RWPE2 (cell line): ENCODE measurements around the gene NEK5.
"Not testable (repeated sequence)": the region's sequence is repeated elsewhere in the genome, so short reads cannot be mapped to it uniquely, and the experiment has no call there.

Experiments
- ATAC-seq: fragments of 200-7000 bp; cut with Tn5 transposase; 3 replicates; pipeline ENCODE4 v1.9.1; 2021; ENCODE audit warnings: low read depth
- DNase-seq: peaks from one replicate; pipeline ENCODE4 v3.0.0-alpha.2; 2020; ENCODE audit warnings: low spot score
- H3K27ac ChIP-seq: fragments of 450-650 bp; 2 replicates; pipeline ENCODE4 v1.5.1; 2017; ENCODE audit warnings: mild to moderate bottlenecking; ENCODE audit not compliant: poor library complexity, severe bottlenecking
- H3K27me3 ChIP-seq: fragments of 250-450 bp; sonication (Bioruptor Pico); 2 replicates; pipeline ENCODE4 v1.5.1; 2021; ENCODE audit warnings: mild to moderate bottlenecking, moderate library complexity; ENCODE audit not compliant: insufficient read depth, poor library complexity, severe bottlenecking
- H3K36me3 ChIP-seq: fragments of 250-450 bp; sonication (Bioruptor Pico); 2 replicates; pipeline ENCODE4 v1.5.1; 2020; ENCODE audit warnings: low read depth, mild to moderate bottlenecking, moderate library complexity
- H3K4me1 ChIP-seq: fragments of 250-450 bp; sonication (Bioruptor Pico); 2 replicates; pipeline ENCODE4 v1.5.1; 2021; ENCODE audit warnings: mild to moderate bottlenecking, moderate library complexity; ENCODE audit not compliant: insufficient read depth, poor library complexity, severe bottlenecking
- H3K4me3 ChIP-seq: fragments of 250-450 bp; sonication (Bioruptor Pico); 2 replicates; pipeline ENCODE4 v1.5.1; 2021; ENCODE audit warnings: mild to moderate bottlenecking, moderate library complexity; ENCODE audit not compliant: severe bottlenecking
- H3K9me3 ChIP-seq: fragments of 250-450 bp; sonication (Bioruptor Pico); 2 replicates; pipeline ENCODE4 v1.5.1; 2021; ENCODE audit warnings: mild to moderate bottlenecking, moderate library complexity; ENCODE audit not compliant: severe bottlenecking
- TF ChIP-seq, protein P1 (sequence below): fragments of 450-650 bp; IDR thresholded peaks from one replicate; pipeline ENCODE4 v1.5.1; 2017; ENCODE audit warnings: mild to moderate bottlenecking, moderate library complexity; ENCODE audit not compliant: poor library complexity, severe bottlenecking

NEK5 gene

DNA sequence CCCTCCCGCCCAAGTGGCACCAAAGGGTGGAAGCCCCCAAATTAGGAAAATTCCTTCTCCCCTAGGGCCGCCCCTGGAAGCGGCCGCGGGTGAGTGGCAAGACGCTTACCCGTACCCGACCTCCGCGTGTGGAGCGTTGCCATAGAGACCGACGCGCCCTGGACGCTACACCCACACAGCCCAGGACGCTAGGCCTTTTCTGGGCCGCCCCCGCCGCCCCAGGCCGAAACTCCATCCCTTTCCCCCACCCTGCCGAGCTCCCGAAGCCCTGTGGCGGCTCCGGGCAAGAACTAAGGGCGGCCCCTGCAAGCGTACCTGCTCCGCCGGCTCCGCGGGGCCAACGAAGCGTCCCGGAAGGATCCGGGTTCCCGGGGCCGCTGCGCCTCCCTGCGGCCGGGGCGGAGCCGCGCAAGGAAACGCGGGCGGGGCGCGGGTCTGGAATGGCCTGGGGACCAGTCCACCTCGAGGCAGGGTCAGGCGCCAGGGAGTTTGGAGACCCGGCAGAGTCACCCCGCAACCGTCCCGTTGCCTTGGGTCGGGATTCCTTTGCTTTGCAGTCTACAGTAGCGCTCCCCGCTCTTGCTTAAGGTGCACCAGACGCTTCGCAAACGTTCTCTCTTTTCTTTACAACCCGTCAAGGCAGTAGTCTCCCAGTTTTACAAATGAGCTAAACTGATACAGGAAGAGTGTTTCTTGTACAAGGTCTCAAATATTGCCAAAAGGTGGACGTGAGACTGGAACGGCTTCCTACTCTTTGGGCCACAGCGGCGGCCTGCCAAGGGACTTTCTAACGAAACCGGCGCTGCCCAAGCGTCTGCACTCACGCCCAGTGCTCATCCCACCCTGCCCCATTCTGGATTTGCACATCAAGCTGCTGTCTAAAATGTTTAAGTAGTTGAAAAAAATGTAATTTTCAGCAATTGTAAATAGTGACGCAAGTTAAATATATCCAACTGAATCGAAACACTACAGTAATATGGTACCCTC lies at the start of gene NEK5:
Gene NEK5 (minus strand): TSS at position 360 of the 987 bp plus-strand sequence. CDS start 1,591 bp downstream, outside the sequence.
- H3K4me1 ChIP-seq = no peaks in the 10 kb centered on the region
- DNase-seq (peak; percentile 45), ATAC-seq (peak; percentile 76)
- no peaks in the 10 kb centered on the region for H3K9me3 ChIP-seq
- no peaks in the 10 kb centered on the region for H3K36me3 ChIP-seq
- TF ChIP-seq, protein P1, sequence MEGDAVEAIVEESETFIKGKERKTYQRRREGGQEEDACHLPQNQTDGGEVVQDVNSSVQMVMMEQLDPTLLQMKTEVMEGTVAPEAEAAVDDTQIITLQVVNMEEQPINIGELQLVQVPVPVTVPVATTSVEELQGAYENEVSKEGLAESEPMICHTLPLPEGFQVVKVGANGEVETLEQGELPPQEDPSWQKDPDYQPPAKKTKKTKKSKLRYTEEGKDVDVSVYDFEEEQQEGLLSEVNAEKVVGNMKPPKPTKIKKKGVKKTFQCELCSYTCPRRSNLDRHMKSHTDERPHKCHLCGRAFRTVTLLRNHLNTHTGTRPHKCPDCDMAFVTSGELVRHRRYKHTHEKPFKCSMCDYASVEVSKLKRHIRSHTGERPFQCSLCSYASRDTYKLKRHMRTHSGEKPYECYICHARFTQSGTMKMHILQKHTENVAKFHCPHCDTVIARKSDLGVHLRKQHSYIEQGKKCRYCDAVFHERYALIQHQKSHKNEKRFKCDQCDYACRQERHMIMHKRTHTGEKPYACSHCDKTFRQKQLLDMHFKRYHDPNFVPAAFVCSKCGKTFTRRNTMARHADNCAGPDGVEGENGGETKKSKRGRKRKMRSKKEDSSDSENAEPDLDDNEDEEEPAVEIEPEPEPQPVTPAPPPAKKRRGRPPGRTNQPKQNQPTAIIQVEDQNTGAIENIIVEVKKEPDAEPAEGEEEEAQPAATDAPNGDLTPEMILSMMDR = peak; percentile 63
- H3K4me3 ChIP-seq = peak within 1 kb of the TSS; percentile 39
- H3K27me3 ChIP-seq = no peaks in the 10 kb centered on the region
- H3K27ac ChIP-seq = no peak within 1 kb of the TSS

- no peak overlapping the region for H3K27ac ChIP-seq
- H3K9me3 ChIP-seq = no peaks in the 10 kb centered on the region
- ATAC-seq = no peak
- no peak overlapping the region for H3K4me3 ChIP-seq
- DNase-seq = no peak
- H3K4me1 ChIP-seq = no peaks in the 10 kb centered on the region
- H3K27me3 ChIP-seq = no peaks in the 10 kb centered on the region
- TF ChIP-seq, protein P1 = no peak
- peaks cover 62% of the 10 kb centered on the region for H3K36me3 ChIP-seq
Observed at GRCh38 chr13:52177276-52177675, 48.4 kb upstream of the NEK5 start.

DNA sequence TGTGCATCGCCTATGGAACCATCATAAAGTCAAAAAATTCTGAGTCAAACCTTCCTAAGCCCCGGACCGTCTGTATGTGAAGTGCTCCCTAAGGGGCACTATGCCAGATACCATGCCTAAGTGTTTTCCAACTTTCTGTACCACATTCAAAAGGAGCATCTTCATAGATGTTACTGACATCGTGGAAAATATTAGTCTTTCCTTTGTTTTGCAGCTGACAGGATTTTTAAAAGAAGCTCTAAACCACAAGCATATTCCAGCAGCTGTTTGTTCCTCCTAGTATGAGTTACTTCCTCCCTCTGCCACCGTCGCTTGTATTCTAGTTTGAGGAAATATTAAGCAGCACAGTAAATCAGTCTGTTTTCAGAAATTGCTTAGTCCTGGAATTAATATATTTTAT lies 45.1 kb upstream of the NEK5 start:
- not testable (repeated sequence) for H3K27ac ChIP-seq, DNase-seq, H3K9me3 ChIP-seq, H3K4me3 ChIP-seq, H3K27me3 ChIP-seq, H3K4me1 ChIP-seq, ATAC-seq
- H3K36me3 ChIP-seq = peaks cover 57% of the 10 kb centered on the region

- no peak for ATAC-seq
Observed at GRCh38 chr13:52173373-52173772, 44.5 kb upstream of the NEK5 start.

DNA sequence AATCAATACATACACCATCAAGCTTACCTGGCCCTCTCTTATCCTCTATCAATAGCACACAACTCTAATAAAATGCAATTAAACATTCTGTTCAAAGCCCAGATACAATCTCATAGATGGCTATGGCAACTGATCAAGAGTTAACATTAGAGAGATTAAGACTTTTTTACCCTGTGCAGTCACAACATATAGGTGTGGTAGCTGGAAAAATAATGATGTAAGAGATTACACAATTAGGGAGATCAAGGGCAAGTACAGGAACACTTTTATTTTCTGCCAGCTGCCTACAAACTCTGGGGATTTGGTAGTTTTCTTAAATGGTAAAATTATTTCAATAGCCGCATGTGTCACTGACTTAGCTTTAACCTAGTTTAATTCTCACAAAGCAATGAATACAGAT lies 42.8 kb upstream of the NEK5 start:
- ATAC-seq, H3K27ac ChIP-seq, DNase-seq, H3K9me3 ChIP-seq, H3K4me3 ChIP-seq, H3K27me3 ChIP-seq, H3K4me1 ChIP-seq: not testable (repeated sequence)
- peaks cover 55% of the 10 kb centered on the region for H3K36me3 ChIP-seq

More at GRCh38 chr13:52173373-52173772, 44.5 kb upstream of the NEK5 start:
- no peak for DNase-seq
- Histone ChIP-seq H3K9me3 (no peaks in the 10 kb centered on the region), H3K27me3 (no peaks in the 10 kb centered on the region), H3K4me1 (no peaks in the 10 kb centered on the region), H3K27ac (no peak overlapping the region), H3K4me3 (no peak overlapping the region), H3K36me3 (peaks cover 62% of the 10 kb centered on the region)
- TF ChIP-seq, protein P1 = no peak

- DNase-seq, H3K27me3 ChIP-seq, H3K4me1 ChIP-seq, H3K9me3 ChIP-seq, H3K4me3 ChIP-seq, H3K27ac ChIP-seq, ATAC-seq: not testable (repeated sequence)
- peaks cover 55% of the 10 kb centered on the region for H3K36me3 ChIP-seq
Observed at GRCh38 chr13:52170828-52171391, 42.0 kb upstream of the NEK5 start.
